Psoas muscle (tissue), 8 donors: ENCODE measurements around the gene CBR4. TPM values are rescaled to one million over a fixed set of nuclear protein-coding genes. Genes with fewer than 3 reads are reported as not detected.

Experiments used
- ATAC-seq, 4 donors: fragments of 200-7000 bp; cut with Tn5 transposase; one replicate each; pipeline ENCODE4 v1.9.1; 2020; ENCODE audit warnings: moderate library complexity in 3 of 4, mild to moderate bottlenecking in 2 of 4
- DNase-seq, 2 donors: peaks; one replicate each; pipeline ENCODE4 v3.0.0-alpha.2; 2020
- H3K27ac ChIP-seq: fragments of 200-600 bp; one replicate; pipeline ENCODE4 v1.8.0; 2022
- H3K27me3 ChIP-seq, 3 donors: fragments of 200-600 bp in 1 of 3; one replicate each; pipeline versions ENCODE4 v1.6.1 to v1.8.0; 2013 to 2022; ENCODE audit warnings: low read length in 2 of 3, mild to moderate bottlenecking in 2 of 3, moderate library complexity in 1 of 3; ENCODE audit not compliant: insufficient read depth in 3 of 3
- H3K36me3 ChIP-seq, 2 donors: fragments of 200-600 bp in 1 of 2; one replicate each; pipeline versions ENCODE4 v1.6.1 to v1.8.0; 2013 to 2022; ENCODE audit warnings: low read depth in 1 of 2, mild to moderate bottlenecking in 1 of 2, moderate library complexity in 1 of 2; ENCODE audit not compliant: insufficient read depth in 1 of 2
- H3K4me1 ChIP-seq: fragments of 200-600 bp; one replicate; pipeline ENCODE4 v1.8.0; 2022
- H3K4me3 ChIP-seq: fragments of 200-600 bp; one replicate; pipeline ENCODE4 v1.8.0; 2022; ENCODE audit warnings: mild to moderate bottlenecking
- H3K9me3 ChIP-seq: fragments of 200-600 bp; one replicate; pipeline ENCODE4 v1.8.0; 2022
- WGBS, 3 donors: extraction: QIAGEN DNeasy Blood & Tissue Kit; methylation state at CpG; one replicate each; pipeline versions ENCODE4 v1.1.6 to v1.1.7; 2013; 5-methylcytosine and 5-hydroxymethylcytosine counted together
- intact Hi-C, 2 donors: fragments of 100-400 bp; cut with DNase I; formaldehyde crosslinking; loops; one replicate each; pipeline versions ENCODE4 v1.11.0 to v1.14.2; 2022
- long read RNA-seq, 2 donors: library from polyadenylated mRNA; unstranded; transcript quantifications; one replicate each; pipeline ENCODE4 v2.0.0, GENCODE V29; 2021
- polyA plus RNA-seq, 3 donors: library from polyadenylated mRNA; stranded (reverse); fragments of 200-250 nt; gene quantifications; one replicate each; pipeline ENCODE4 v1.2.3, GENCODE V29; 2013
- total RNA-seq, 4 donors: library from RNA; stranded (reverse); fragmentation: NEBNext Ultra II Directional in 2 of 4; extraction: Animal tissue kit (Norgen Biotek cat#: 25700) in 2 of 4; gene quantifications; one replicate each; pipeline versions ENCODE4 v1.2.1 to v1.2.4, GENCODE V29; 2021 to 2023
- TF ChIP-seq, protein P1 (sequence below): fragments of 200-600 bp; IDR thresholded peaks from one replicate; pipeline ENCODE4 v1.8.0; 2022; ENCODE audit warnings: antibody characterized with exemption
- donor health status: healthy with polysubstance abuse.
- donor health status: DM: no; HTN: no; CAD: no; lungs with moderate emphysema.
- donor health status: Bipolar disorder and iron deficiency.
- donor health status: healthy.
- donor health status: DM: yes; HTN: yes; CAD: no.
- donor health status: DM: no; HTN: no; CAD: no.
- donor health status: DM: no; HTN: no; CAD: no.
- donor health status: DM: yes; HTN: yes; CAD: no.

Gene CBR4
- total RNA-seq (10 to 100 TPM; 10.4 to 18.5 (median 14.9) TPM), polyA plus RNA-seq (10 to 100 TPM in 1 of 3 donors, 1 to 10 TPM in 2; 5.2 to 16.3 (median 8.4) TPM)
- long read RNA-seq, donor 1, partial matches to known transcripts, result 0 of 7 reads
- long read RNA-seq, donor 1, other reads (novel, unspliced or antisense), result 4 of 7 reads
- long read RNA-seq, donor 2, transcript CBR4-201 (5 exons, 3,443 nt), result major isoform, 8 of 21 reads
- long read RNA-seq, donor 2, partial matches to known transcripts, result 3 of 21 reads
- long read RNA-seq, donor 2, other reads (novel, unspliced or antisense), result 10 of 21 reads

DNA sequence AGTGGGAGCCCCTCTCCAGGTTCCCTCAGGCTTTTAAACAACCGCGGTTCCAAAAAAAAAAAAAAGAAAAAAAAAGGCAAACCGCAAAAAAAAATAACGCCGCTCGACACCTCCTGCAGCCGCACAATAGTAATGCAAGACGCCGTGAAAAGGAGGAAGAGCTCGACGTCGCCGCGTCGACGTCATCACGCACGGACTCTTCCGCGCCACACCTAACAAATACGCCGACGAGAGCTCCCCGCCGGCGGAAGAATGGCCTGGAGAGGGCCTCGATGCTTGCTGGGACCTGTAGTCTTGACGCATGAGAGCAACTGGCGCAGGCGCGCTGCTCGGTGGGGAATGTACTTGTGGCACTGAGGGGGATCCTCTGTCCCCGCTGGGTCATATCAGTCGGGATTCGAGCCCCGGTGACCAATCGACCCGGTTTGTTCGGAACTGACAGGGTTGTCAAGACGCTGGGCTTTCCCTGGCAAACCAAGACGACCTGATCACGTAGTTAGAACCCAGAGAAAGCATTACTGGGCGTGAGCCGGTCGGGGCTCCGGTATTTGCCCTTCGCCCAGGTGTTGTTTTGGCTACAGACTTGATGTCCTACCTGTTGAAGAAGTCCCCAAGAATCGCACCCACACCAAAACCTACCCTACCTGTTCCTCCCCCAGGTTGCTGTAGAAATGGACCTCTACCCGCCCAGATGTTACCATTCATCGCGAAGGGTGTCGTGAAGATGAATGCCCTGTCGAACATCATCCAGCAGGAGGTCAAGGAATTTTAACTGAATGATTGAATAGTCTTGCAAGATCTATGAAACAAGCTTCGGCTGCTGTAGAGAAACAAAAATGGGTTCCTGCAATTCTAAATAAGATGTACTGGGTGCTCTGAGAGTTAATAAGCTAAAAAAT lies at the start of gene CBR4:
CBR4 (minus strand) TSS at position 131 of the 899 bp plus-strand sequence. CDS start 166 bp downstream, outside the sequence.
- no peaks in the 10 kb centered on the region for H3K27me3 ChIP-seq
- H3K9me3 ChIP-seq, result no peaks in the 10 kb centered on the region
- peak within 1 kb of the TSS; percentile 98 for H3K27ac ChIP-seq
- ATAC-seq, result peak; percentile 98 to 99 (median 98)
- DNase-seq, result peak; percentile 98 to 99
- peak within 1 kb of the TSS; percentile 90 for H3K4me3 ChIP-seq
- peaks cover 0 to 13% of the 10 kb centered on the region in 2 donors for H3K36me3 ChIP-seq
- H3K4me1 ChIP-seq, result peaks cover 24% of the 10 kb centered on the region
- TF ChIP-seq, protein P1, sequence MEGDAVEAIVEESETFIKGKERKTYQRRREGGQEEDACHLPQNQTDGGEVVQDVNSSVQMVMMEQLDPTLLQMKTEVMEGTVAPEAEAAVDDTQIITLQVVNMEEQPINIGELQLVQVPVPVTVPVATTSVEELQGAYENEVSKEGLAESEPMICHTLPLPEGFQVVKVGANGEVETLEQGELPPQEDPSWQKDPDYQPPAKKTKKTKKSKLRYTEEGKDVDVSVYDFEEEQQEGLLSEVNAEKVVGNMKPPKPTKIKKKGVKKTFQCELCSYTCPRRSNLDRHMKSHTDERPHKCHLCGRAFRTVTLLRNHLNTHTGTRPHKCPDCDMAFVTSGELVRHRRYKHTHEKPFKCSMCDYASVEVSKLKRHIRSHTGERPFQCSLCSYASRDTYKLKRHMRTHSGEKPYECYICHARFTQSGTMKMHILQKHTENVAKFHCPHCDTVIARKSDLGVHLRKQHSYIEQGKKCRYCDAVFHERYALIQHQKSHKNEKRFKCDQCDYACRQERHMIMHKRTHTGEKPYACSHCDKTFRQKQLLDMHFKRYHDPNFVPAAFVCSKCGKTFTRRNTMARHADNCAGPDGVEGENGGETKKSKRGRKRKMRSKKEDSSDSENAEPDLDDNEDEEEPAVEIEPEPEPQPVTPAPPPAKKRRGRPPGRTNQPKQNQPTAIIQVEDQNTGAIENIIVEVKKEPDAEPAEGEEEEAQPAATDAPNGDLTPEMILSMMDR, result peak; percentile 41
- WGBS, 3 donors, result 0 to 1% (median 0%) methylated on average over 54 of the region's 54 CpGs
- intact Hi-C loops, result loop anchor here in 1 of 2 donors (5.0 kb wide), 2 partner anchors 272 to 1017 kb away; partner anchors contain the start of gene MFAP3L

DNA sequence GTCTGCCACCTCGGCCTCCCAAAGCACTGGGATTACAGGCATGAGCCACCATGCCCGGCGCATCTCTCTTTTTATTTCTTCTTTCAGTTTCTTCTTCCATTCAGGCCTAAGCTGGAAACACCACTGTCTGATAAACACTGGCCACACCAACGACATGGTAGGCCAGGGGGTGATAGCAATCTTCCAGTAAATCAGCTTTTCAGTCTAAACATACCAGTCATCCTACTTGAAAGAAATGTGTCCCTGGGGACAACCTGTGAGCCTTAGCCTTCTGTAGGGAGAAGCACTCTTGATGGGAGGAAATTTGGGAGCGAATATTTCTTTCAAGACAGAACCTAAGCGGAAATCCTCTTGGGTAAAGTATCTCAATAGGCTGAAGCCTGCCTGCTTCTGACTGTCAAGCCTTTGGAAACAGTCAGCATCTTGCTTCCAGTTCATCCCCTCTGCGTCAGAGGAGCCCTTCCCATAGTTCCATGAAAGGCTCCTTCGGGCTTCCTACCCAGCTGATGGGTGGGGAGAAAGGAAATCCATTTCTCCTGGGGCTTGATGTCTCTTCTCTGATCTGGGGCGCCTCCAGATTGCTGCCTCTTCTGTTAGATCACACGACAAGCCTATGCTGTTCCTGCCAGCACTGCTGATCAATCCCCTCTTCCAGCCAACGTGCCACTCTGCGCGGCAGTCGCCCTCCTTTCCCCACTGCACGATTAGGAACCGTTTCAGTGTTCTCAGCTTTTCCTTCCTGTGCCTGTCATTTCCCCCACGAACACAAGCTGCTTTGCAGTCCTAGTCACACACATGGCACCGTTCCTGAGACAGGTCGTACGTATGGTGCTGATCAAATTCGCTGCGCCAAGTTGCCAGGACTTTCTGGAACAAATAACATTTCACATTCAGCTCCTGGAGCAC lies 49.5 kb upstream of the CBR4 start:
- DNase-seq (peak; percentile 37 to 74), ATAC-seq (peak; percentile 57 to 82 (median 69))
- intact Hi-C loops, result loop anchor here in 1 of 2 donors (2.0 kb wide), 1 partner anchor 211 kb away; the partner anchor contains the start of gene SH3RF1
- H3K4me1 ChIP-seq, result peaks cover 30% of the 10 kb centered on the region
- TF ChIP-seq, protein P1, result no peak
- H3K27ac ChIP-seq, result peak overlapping the region; percentile 80
- H3K4me3 ChIP-seq, result peak overlapping the region; percentile 50
- no peaks in the 10 kb centered on the region for H3K36me3 ChIP-seq
- no peaks in the 10 kb centered on the region for H3K9me3 ChIP-seq
- 25 to 31% (median 26%) methylated on average over 22 of the region's 22 CpGs for WGBS, 3 donors
- no peaks in the 10 kb centered on the region for H3K27me3 ChIP-seq

DNA sequence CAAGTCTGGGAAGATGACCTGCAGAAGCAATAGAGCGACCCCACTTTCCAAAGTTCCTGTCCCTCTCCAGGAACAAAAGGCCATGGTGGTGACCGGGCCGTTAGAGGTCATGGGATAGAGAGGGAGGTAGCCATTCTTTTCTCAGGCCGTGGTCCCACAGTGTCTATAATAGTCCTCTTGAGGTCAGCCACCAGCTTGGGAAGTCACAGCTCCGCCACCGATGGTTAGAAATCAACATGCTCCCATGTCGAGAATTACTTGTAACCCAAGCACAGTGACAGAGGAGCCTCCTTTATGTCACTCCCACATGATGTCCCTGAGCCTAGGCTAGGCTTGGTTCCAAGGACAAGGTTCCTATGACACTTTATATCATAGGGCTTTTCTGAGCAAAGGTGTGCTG lies 48.3 kb upstream of the CBR4 start:
- peak overlapping the region; percentile 80 for H3K27ac ChIP-seq
- TF ChIP-seq, protein P1, result no peak
- ATAC-seq (peak; percentile 43 to 79 (median 68)), DNase-seq (peak in 1 of 2 donors; percentile 64)
- H3K27me3 ChIP-seq, result no peaks in the 10 kb centered on the region
- H3K9me3 ChIP-seq, result no peaks in the 10 kb centered on the region
- 48 to 64% (median 51%) methylated on average over 7 of the region's 7 CpGs for WGBS, 3 donors
- H3K4me3 ChIP-seq, result no peak overlapping the region
- peaks cover 30% of the 10 kb centered on the region for H3K4me1 ChIP-seq
- intact Hi-C loops, result loop anchor here in 1 of 2 donors (2.0 kb wide), 1 partner anchor 212 kb away; the partner anchor contains the start of gene SH3RF1
- H3K36me3 ChIP-seq, result no peaks in the 10 kb centered on the region

DNA sequence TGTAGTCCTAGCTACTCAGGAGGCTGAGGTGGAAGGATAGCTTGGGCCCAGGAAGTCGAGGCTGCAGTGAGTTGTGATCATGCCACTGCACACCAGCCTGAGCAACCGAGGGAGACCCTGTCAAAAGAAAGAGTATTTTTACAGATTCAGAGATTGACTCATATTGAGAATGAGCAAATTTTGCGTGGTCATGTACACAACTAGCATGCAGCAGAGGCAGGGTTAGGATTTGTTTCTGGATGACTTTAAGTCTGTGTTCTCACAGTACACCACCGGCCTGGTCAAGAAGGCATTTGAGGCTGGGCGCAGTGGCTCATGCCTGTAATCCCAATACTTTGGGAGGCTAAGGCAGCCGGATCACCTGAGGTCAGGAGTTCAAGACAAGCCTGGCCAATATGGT lies 44.8 kb upstream of the CBR4 start:
- intact Hi-C loops, result no loop called here
- peaks cover 29% of the 10 kb centered on the region for H3K4me1 ChIP-seq

More for the DNA sequence above, 44.8 kb upstream of the CBR4 start:
- Histone ChIP-seq H3K9me3 (no peaks in the 10 kb centered on the region), H3K27ac (no peak overlapping the region), H3K36me3 (no peaks in the 10 kb centered on the region), H3K27me3 (no peaks in the 10 kb centered on the region), H3K4me3 (no peak overlapping the region)
- WGBS, 3 donors, result 96 to 97% (median 96%) methylated on average over 6 of the region's 6 CpGs
- DNase-seq (no peak), ATAC-seq (no peak)
- TF ChIP-seq, protein P1, result no peak
